GM12872 (cell line): ENCODE data around the gene HSD3B2.

ENCODE experiments used
- CTCF ChIP-seq: IDR thresholded peaks from 3 replicates; pipeline ENCODE4 v1.5.1; 2011; ENCODE audit warnings: low read depth, mild to moderate bottlenecking, low read length, moderate library complexity; ENCODE audit not compliant: insufficient read depth

HSD3B2 gene

GRCh38 chr1:119452091-119452490 is 37.1 kb downstream of the HSD3B2 start:
- no peak for TF ChIP-seq CTCF

GRCh38 chr1:119453021-119453420 is 38.1 kb downstream of the HSD3B2 start:
- TF ChIP-seq CTCF: no peak

GRCh38 chr1:119462964-119463363 is 48.0 kb downstream of the HSD3B2 start:
- TF ChIP-seq CTCF: no peak

GRCh38 chr1:119463569-119463968 is 48.6 kb downstream of the HSD3B2 start:
- no peak for TF ChIP-seq CTCF

- TF ChIP-seq CTCF: no peak
These were observed 51.5 kb downstream of the HSD3B2 start for GRCh38 chr1:119466445-119466844.

GRCh38 chr1:119467219-119467618 is 52.3 kb downstream of the HSD3B2 start:
- TF ChIP-seq CTCF: no peak

- TF ChIP-seq CTCF: no peak
These were observed 53.1 kb downstream of the HSD3B2 start for GRCh38 chr1:119467857-119468668.
